NCI-H1436 (cell line): Measurements from ENCODE around the gene CRTC1.
"Not testable (repeated sequence)": the region's sequence is repeated elsewhere in the genome, so short reads cannot be mapped to it uniquely, and the experiment has no call there.

ENCODE experiments used
- DNase-seq: peaks from one replicate; lab custom pipeline; 2025; lab: John Stamatoyannopoulos, UW

The CRTC1 gene

GRCh38 chr19:18730885-18731513 is 47.5 kb downstream of the CRTC1 start:
- DNase-seq, result no peak

- no peak for DNase-seq
These were observed 48.1 kb downstream of the CRTC1 start for GRCh38 chr19:18731562-18732008.

GRCh38 chr19:18733196-18733647 is 49.7 kb downstream of the CRTC1 start:
- peak; percentile 49 for DNase-seq

- DNase-seq, result not testable (repeated sequence)
These were observed 50.4 kb downstream of the CRTC1 start for GRCh38 chr19:18733762-18734332.

- DNase-seq, result no peak
These were observed 51.8 kb downstream of the CRTC1 start for GRCh38 chr19:18735324-18735723.

GRCh38 chr19:18735752-18736151 is 52.3 kb downstream of the CRTC1 start:
- DNase-seq, result no peak

GRCh38 chr19:18736415-18737336 is 53.2 kb downstream of the CRTC1 start:
- DNase-seq, result no peak

GRCh38 chr19:18737337-18737953 is 54.0 kb downstream of the CRTC1 start:
- DNase-seq, result no peak

- DNase-seq, result no peak
These were observed 54.5 kb downstream of the CRTC1 start for GRCh38 chr19:18737954-18738351.

- no peak for DNase-seq
These were observed 55.6 kb downstream of the CRTC1 start for GRCh38 chr19:18738961-18739690.

GRCh38 chr19:18741124-18742121 is 57.9 kb downstream of the CRTC1 start:
- DNase-seq, result no peak

GRCh38 chr19:18742324-18742723 is 58.8 kb downstream of the CRTC1 start:
- no peak for DNase-seq

- no peak for DNase-seq
These were observed 59.6 kb downstream of the CRTC1 start for GRCh38 chr19:18742838-18743783.

GRCh38 chr19:18743784-18744418 is 60.4 kb downstream of the CRTC1 start:
- no peak for DNase-seq

- no peak for DNase-seq
These were observed 61.7 kb downstream of the CRTC1 start for GRCh38 chr19:18745012-18745735.

GRCh38 chr19:18745931-18746330 is 62.5 kb downstream of the CRTC1 start:
- DNase-seq, result no peak

GRCh38 chr19:18746401-18747325 is 63.2 kb downstream of the CRTC1 start:
- no peak for DNase-seq
